ENCODE measurements around the gene NCOA7. TPM values are rescaled to one million over a fixed set of nuclear protein-coding genes. Genes with fewer than 3 reads are reported as not detected.

NCOA7 gene
- total and polyA plus RNA-seq, 9 of the 15 experiments (the other 6 are each of a cell fraction or from before 2014, with no cell fraction given) = 5.8 to 14.6 (median 9.3) TPM

DNA sequence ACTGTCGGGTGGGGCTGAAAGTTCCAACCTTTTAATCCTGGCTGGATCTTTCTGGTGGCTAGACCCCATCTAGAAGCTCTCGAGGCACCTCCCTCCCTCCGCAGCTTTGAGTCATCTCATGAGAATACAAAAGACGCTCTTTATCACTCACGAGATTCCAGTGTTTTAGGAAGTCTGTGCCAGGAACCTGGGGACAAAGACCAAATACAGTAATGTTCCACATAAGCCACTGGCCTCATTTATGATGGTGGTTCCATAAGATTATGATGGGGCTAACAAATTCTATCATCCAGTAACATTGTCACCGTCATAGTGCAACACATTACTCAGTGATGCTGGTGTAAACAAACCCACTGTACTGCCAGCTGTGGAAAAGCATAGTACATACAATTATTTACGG, 48.7 kb downstream of the NCOA7 start:
- Histone ChIP-seq H3K4me1 (replicated peaks in 1 of 2; ENCODE audit: control insufficient read depth in 2 of 2, insufficient read depth in 2 of 2, low read length in 2 of 2) (peaks cover 0 to 18% of the 10 kb centered on the region in 2 experiments; a peak in 2 of 5 replicates), H3K27ac (ENCODE audit: extremely low read depth, low read depth, low read length) (no peak overlapping the region), H3K4me2 (ENCODE audit: insufficient read depth, low read length) (no peak overlapping the region), H3K9me3 (replicated peaks; ENCODE audit: control insufficient read depth, insufficient read depth, low read depth, low read length) (no peaks in the 10 kb centered on the region), H3K4me3 (no peak overlapping the region), H2AFZ (ENCODE audit: low read depth, low read length) (peak overlapping the region; percentile 24; the same call in 1 of the 2 replicates), H3K27me3 (ENCODE audit: control insufficient read depth in 2 of 2, insufficient read depth in 2 of 2, low read length in 2 of 2) (no peaks in the 10 kb centered on the region), H3K9ac (ENCODE audit: insufficient read depth in 1 of 2, low read depth in 2 of 2, low read length in 2 of 2) (no peak overlapping the region), H3K36me3 (ENCODE audit: control insufficient read depth, insufficient read depth, low read length) (no peaks in the 10 kb centered on the region), H3K9me1 (ENCODE audit: control insufficient read depth, insufficient read depth, low read length) (no peaks in the 10 kb centered on the region), H4K20me1 (replicated peaks; ENCODE audit: control insufficient read depth, insufficient read depth, low read length) (no peaks in the 10 kb centered on the region), H3K79me2 (ENCODE audit: control insufficient read depth, insufficient read depth, low read length) (0 out of 3 replicates have a peak, but pooled peaks cover 2% of the 10 kb centered on the region)
- in situ Hi-C loops (cut with MboI) = no loop called here
- intact Hi-C loops (cut with micrococcal nuclease) = no loop called here
- ATAC-seq = peak; percentile 40
- DNase-seq (ENCODE audit: extremely low read depth in 1 of 4, low spot score in 3 of 4) = no peak
- 33% methylated on average over 7 of the region's 7 CpGs for WGBS (ENCODE audit: insufficient coverage, low coverage, missing lambda C conversion rate)
- TF ChIP-seq, protein P1, sequence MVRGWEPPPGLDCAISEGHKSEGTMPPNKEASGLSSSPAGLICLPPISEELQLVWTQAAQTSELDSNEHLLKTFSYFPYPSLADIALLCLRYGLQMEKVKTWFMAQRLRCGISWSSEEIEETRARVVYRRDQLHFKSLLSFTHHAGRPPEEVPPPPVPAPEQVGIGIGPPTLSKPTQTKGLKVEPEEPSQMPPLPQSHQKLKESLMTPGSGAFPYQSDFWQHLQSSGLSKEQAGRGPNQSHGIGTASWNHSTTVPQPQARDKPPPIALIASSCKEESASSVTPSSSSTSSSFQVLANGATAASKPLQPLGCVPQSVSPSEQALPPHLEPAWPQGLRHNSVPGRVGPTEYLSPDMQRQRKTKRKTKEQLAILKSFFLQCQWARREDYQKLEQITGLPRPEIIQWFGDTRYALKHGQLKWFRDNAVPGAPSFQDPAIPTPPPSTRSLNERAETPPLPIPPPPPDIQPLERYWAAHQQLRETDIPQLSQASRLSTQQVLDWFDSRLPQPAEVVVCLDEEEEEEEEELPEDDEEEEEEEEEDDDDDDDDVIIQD (CRISPR knock-in tag; IDR thresholded peaks at IDR 0.05) = no peak
- TF ChIP-seq FOSL1 (tag; conservative IDR thresholded peaks at IDR 0.05) = peak; percentile 43; the same call in 1 of the 2 replicates
- no peak for FAIRE-seq
- ChIA-PET POLR2A (interaction anchor here (0.6 to 1.9 kb wide), 5 partner anchors 9 to 61 kb away, joined by 3 to 6 read pairs (median 3); no protein-coding TSS in a partner anchor), CTCF (ENCODE audit: low intra/inter-chr PET ratio) (no interaction called here)
- no TSS peak for BruUV-seq (replicated peaks)

DNA sequence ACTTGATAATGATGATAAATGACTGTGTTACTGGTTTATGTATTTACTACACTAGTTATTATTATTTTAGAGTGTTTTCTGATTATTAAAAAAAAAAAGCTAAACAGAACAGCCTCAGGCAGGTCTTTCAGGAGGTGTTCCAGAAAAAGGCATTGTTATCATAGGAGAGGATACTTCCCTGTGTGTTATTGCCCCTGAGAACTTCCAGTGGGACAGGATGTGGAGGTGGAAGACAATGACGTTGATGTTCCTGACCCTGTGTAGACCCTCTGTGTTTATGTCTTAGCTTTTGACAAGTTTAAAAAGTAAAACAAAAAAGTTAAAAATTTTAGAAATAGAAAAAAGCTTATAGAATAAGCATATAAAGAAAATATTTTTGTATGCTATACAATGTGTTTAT, 49.1 kb downstream of the NCOA7 start:
- TF ChIP-seq ZBTB8A (IDR thresholded peaks at IDR 0.05; ENCODE audit: partially characterized antibody) (no peak), ASH1L (IDR thresholded peaks at IDR 0.05; ENCODE audit: borderline replicate concordance, low read depth, partially characterized antibody) (no peak)
- Histone ChIP-seq H3K36me3 (ENCODE audit: control insufficient read depth, insufficient read depth, low read length) (no peaks in the 10 kb centered on the region), H3K9ac (ENCODE audit: insufficient read depth in 1 of 2, low read depth in 2 of 2, low read length in 2 of 2) (no peak overlapping the region), H2AFZ (ENCODE audit: low read depth, low read length) (no peak overlapping the region), H3K27me3 (ENCODE audit: control insufficient read depth in 2 of 2, insufficient read depth in 2 of 2, low read length in 2 of 2) (no peaks in the 10 kb centered on the region), H3K9me1 (ENCODE audit: control insufficient read depth, insufficient read depth, low read length) (no peaks in the 10 kb centered on the region), H3K4me2 (ENCODE audit: insufficient read depth, low read length) (no peak overlapping the region), H3K4me3 (no peak overlapping the region), H3K4me1 (replicated peaks in 1 of 2; ENCODE audit: control insufficient read depth in 2 of 2, insufficient read depth in 2 of 2, low read length in 2 of 2) (peaks cover under 1 to 20% of the 10 kb centered on the region in 2 experiments; a peak in 2 of 5 replicates), H3K27ac (ENCODE audit: extremely low read depth, low read depth, low read length) (no peak overlapping the region), H3K79me2 (ENCODE audit: control insufficient read depth, insufficient read depth, low read length) (0 out of 3 replicates have a peak, but pooled peaks cover 2% of the 10 kb centered on the region), H4K20me1 (replicated peaks; ENCODE audit: control insufficient read depth, insufficient read depth, low read length) (no peaks in the 10 kb centered on the region), H3K9me3 (replicated peaks; ENCODE audit: control insufficient read depth, insufficient read depth, low read depth, low read length) (no peaks in the 10 kb centered on the region)
- in situ Hi-C loops (cut with MboI) = loop anchor here (10.0 kb wide), 1 partner anchor 965 kb away; no protein-coding TSS in a partner anchor
- DNase-seq (ENCODE audit: extremely low read depth in 1 of 4, low spot score in 3 of 4) = no peak
- CTCF ChIA-PET (ENCODE audit: low intra/inter-chr PET ratio) = no interaction called here
- ATAC-seq = no peak
- no peak for FAIRE-seq
- intact Hi-C loops (cut with micrococcal nuclease) = no loop called here
- WGBS (ENCODE audit: insufficient coverage, low coverage, missing lambda C conversion rate) = 22% methylated on average over 1 of the region's 1 CpG
- POLR2A ChIA-PET = interaction anchor here (0.6 to 1.9 kb wide), 6 partner anchors 9 to 61 kb away, joined by 3 to 6 read pairs (median 3); no protein-coding TSS in a partner anchor
- no TSS peak for BruUV-seq (replicated peaks)
